Mammary epithelial cell (primary cell): Measurements from ENCODE around the gene HMGCLL1.

ENCODE experiments used
- EZH2 ChIP-seq: IDR thresholded peaks from 2 replicates; pipeline ENCODE4 v1.6.1; 2012; ENCODE audit warnings: low read length, inconsistent platforms, borderline replicate concordance
- TF ChIP-seq, protein P1 (sequence below), 2 donors: IDR thresholded peaks in 1 of 2; conservative IDR thresholded peaks in 1 of 2; 2 replicates each; pipeline ENCODE4 v1.5.1; 2011 to 2012; ENCODE audit warnings: inconsistent platforms in 2 of 2, low read length in 2 of 2, mild to moderate bottlenecking in 2 of 2, control low read depth in 1 of 2, low read depth in 1 of 2; ENCODE audit not compliant: insufficient read depth in 1 of 2; ENCODE audit errors: extremely low read depth in 1 of 2

DNA sequence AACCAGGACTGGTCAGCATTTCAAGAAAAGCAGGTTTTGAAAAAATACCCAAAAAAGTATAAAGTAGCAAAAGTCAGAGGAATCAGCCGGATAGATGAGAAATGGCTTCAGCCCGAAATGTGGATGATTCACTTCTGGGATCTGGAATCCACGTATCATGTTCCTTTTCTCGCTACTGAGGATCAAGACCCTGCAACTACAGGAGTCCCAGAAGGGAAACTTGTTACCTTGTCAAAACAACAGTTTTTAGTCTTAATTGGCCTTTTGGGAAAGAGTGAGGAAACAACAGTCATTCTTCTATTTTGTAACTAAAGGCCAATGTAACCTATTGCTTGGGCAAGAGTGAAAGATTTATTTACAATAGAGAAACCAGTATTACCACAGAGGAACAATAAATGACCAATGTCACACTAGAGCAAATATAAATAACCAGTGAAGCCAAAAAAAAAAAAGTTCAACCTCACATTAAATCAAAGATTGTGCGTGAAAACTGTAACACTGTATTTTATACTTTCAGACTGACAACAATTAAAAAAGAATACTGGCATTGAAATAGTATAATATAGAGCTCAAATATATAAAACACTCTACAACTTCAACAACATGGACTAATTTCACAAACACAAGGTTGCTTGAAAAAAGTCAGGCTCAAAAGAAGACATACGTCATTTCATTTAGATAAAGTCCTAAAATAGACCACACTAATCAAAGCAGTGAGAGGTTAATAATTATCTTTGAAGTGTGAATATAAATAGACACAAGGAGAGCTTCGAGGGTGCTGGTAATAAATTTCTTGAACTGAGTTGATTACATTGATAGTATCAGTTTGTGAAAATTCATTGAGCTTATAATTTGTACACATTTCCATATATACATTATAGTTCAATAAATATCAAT lies 135.5 kb downstream of the HMGCLL1 start:
- TF ChIP-seq, protein P1, sequence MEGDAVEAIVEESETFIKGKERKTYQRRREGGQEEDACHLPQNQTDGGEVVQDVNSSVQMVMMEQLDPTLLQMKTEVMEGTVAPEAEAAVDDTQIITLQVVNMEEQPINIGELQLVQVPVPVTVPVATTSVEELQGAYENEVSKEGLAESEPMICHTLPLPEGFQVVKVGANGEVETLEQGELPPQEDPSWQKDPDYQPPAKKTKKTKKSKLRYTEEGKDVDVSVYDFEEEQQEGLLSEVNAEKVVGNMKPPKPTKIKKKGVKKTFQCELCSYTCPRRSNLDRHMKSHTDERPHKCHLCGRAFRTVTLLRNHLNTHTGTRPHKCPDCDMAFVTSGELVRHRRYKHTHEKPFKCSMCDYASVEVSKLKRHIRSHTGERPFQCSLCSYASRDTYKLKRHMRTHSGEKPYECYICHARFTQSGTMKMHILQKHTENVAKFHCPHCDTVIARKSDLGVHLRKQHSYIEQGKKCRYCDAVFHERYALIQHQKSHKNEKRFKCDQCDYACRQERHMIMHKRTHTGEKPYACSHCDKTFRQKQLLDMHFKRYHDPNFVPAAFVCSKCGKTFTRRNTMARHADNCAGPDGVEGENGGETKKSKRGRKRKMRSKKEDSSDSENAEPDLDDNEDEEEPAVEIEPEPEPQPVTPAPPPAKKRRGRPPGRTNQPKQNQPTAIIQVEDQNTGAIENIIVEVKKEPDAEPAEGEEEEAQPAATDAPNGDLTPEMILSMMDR (conservative IDR thresholded peaks at IDR 0.05 in 1 of 2, IDR thresholded peaks at IDR 0.05 in 1 of 2; ENCODE audit: extremely low read depth in 1 of 2, insufficient read depth in 1 of 2, low read depth in 1 of 2, low read length in 2 of 2) = no peak
- no peak for TF ChIP-seq EZH2
